WTC11 (cell line): ENCODE results near the gene ZC3HAV1L. TPM values are rescaled to one million over a fixed set of nuclear protein-coding genes. Genes with fewer than 3 reads are reported as not detected.

Source experiments
- ATAC-seq: fragments of 200-7000 bp; cut with Tn5 transposase; 2 replicates; pipeline ENCODE4 v1.10.0; 2021; ENCODE audit warnings: mild to moderate bottlenecking, moderate library complexity
- CTCF ChIA-PET: fragments of 300-600 bp; sonication (Branson Sonifier 250); formaldehyde crosslinking; loops from one replicate; lab custom pipeline; 2021; ENCODE audit warnings: antibody characterized with exemption; lab: Charles Lee
- POLR2A ChIA-PET: fragments of 350-600 bp; sonication (Branson Sonifier 250); formaldehyde crosslinking; loops from one replicate; lab custom pipeline; 2021; ENCODE audit warnings: antibody characterized with exemption; lab: Charles Lee
- DNase-seq: peaks from one replicate; pipeline ENCODE4 v3.0.0; 2021; ENCODE audit warnings: low spot score
- H3K27ac Mint-ChIP-seq: 2 replicates; pipeline ENCODE4 v1.8.0; 2021; ENCODE audit warnings: mixed read lengths
- H3K27me3 Mint-ChIP-seq: 2 replicates; pipeline ENCODE4 v1.8.0; 2021; ENCODE audit warnings: low read depth, mild to moderate bottlenecking, moderate library complexity, mixed read lengths
- H3K36me3 Mint-ChIP-seq: 2 replicates; pipeline ENCODE4 v1.8.0; 2021; ENCODE audit warnings: mixed read lengths
- H3K4me1 Mint-ChIP-seq: 2 replicates; pipeline ENCODE4 v1.8.0; 2022; ENCODE audit warnings: mixed read lengths
- H3K4me3 Mint-ChIP-seq: 2 replicates; pipeline ENCODE4 v1.8.0; 2021; ENCODE audit warnings: mild to moderate bottlenecking, moderate library complexity, mixed read lengths
- H3K9me3 Mint-ChIP-seq: 2 replicates; pipeline ENCODE4 v1.8.0; 2021; ENCODE audit warnings: mixed read lengths
- CBFB ChIP-seq: sonication (generic); formaldehyde crosslinking; IDR thresholded peaks from 2 replicates; pipeline ENCODE4 v1.8.1; 2022; ENCODE audit warnings: mild to moderate bottlenecking, low read depth, missing genetic modification reagents
- ELF4 ChIP-seq: sonication (generic); formaldehyde crosslinking; IDR thresholded peaks from 2 replicates; pipeline ENCODE4 v1.8.1; 2022; ENCODE audit warnings: low read depth, mild to moderate bottlenecking, moderate library complexity, missing genetic modification reagents
- ETV6 ChIP-seq: sonication (generic); formaldehyde crosslinking; IDR thresholded peaks from 2 replicates; pipeline ENCODE4 v1.8.1; 2022; ENCODE audit warnings: mild to moderate bottlenecking, missing genetic modification reagents
- FOXP1 ChIP-seq: sonication (generic); formaldehyde crosslinking; IDR thresholded peaks from 2 replicates; pipeline ENCODE4 v1.8.0; 2022; ENCODE audit warnings: missing genetic modification reagents, mild to moderate bottlenecking, moderate library complexity, borderline replicate concordance
- JAZF1 ChIP-seq: fragments of 250-450 bp; sonication (Bioruptor Pico); IDR thresholded peaks from 2 replicates; pipeline ENCODE4 v1.9.0; 2021; ENCODE audit warnings: moderate library complexity, mild to moderate bottlenecking, inconsistent platforms
- NR1H2 ChIP-seq: sonication (generic); formaldehyde crosslinking; IDR thresholded peaks from 2 replicates; pipeline ENCODE4 v1.9.0; 2021; ENCODE audit warnings: mild to moderate bottlenecking, moderate library complexity, missing genetic modification reagents
- RELA ChIP-seq: sonication (generic); formaldehyde crosslinking; IDR thresholded peaks from 2 replicates; pipeline ENCODE4 v1.8.1; 2022; ENCODE audit warnings: missing genetic modification reagents, mild to moderate bottlenecking, borderline replicate concordance
- SOX15 ChIP-seq: fragments of 250-450 bp; sonication (Bioruptor Pico); IDR thresholded peaks from 2 replicates; pipeline ENCODE4 v1.9.0; 2021; ENCODE audit warnings: mild to moderate bottlenecking
- TP53 ChIP-seq: sonication (generic); formaldehyde crosslinking; IDR thresholded peaks from 2 replicates; pipeline ENCODE4 v1.8.1; 2023; ENCODE audit warnings: mild to moderate bottlenecking, missing genetic modification reagents
- ZNF138 ChIP-seq: sonication (generic); formaldehyde crosslinking; conservative IDR thresholded peaks from 2 replicates; pipeline ENCODE4 v1.8.1; 2022; ENCODE audit warnings: mild to moderate bottlenecking, moderate library complexity, missing genetic modification reagents
- ZNF219 ChIP-seq: sonication (generic); formaldehyde crosslinking; IDR thresholded peaks from 2 replicates; pipeline ENCODE4 v1.8.0; 2023; ENCODE audit warnings: missing genetic modification reagents, mild to moderate bottlenecking, borderline replicate concordance
- ZNF671 ChIP-seq: fragments of 250-450 bp; sonication (Bioruptor Pico); IDR thresholded peaks from 2 replicates; pipeline ENCODE4 v1.8.0; 2021; ENCODE audit warnings: mild to moderate bottlenecking
- total RNA-seq: library from RNA; stranded (reverse); gene quantifications from 3 replicates; pipeline ENCODE4 v1.2.3, GENCODE V29; 2021
- TF ChIP-seq, protein P1 (sequence below): sonication (generic); formaldehyde crosslinking; conservative IDR thresholded peaks from 2 replicates; pipeline ENCODE4 v1.8.1; 2022; ENCODE audit warnings: mild to moderate bottlenecking, missing genetic modification reagents
- TF ChIP-seq, protein P2 (sequence below): fragments of 250-450 bp; sonication (Bioruptor Pico); IDR thresholded peaks from 2 replicates; pipeline ENCODE4 v2.1.2; 2022; ENCODE audit warnings: mild to moderate bottlenecking, moderate library complexity
- TF ChIP-seq, protein P3 (sequence below): sonication (generic); formaldehyde crosslinking; IDR thresholded peaks from 2 replicates; pipeline ENCODE4 v1.8.0; 2022; ENCODE audit warnings: missing genetic modification reagents
- TF ChIP-seq, protein P4 (sequence below): sonication (generic); formaldehyde crosslinking; IDR thresholded peaks from 2 replicates; pipeline ENCODE4 v1.8.1; 2022; ENCODE audit warnings: missing genetic modification reagents, borderline replicate concordance
- TF ChIP-seq, protein P5 (sequence below): sonication (generic); formaldehyde crosslinking; IDR thresholded peaks from 2 replicates; pipeline ENCODE4 v1.8.1; 2023; ENCODE audit warnings: mild to moderate bottlenecking, missing genetic modification reagents
- TF ChIP-seq, protein P6 (sequence below): sonication (generic); formaldehyde crosslinking; IDR thresholded peaks from 2 replicates; pipeline ENCODE4 v1.8.1; 2023; ENCODE audit warnings: mild to moderate bottlenecking, missing genetic modification reagents, moderate library complexity
- TF ChIP-seq, protein P7 (sequence below): sonication (generic); formaldehyde crosslinking; IDR thresholded peaks from 2 replicates; pipeline ENCODE4 v1.8.1; 2022; ENCODE audit warnings: low read depth, mild to moderate bottlenecking, moderate library complexity, missing genetic modification reagents, borderline replicate concordance
- TF ChIP-seq, protein P8 (sequence below): fragments of 200-600 bp; IDR thresholded peaks from 2 replicates; pipeline ENCODE4 v1.8.0; 2022; ENCODE audit warnings: antibody characterized with exemption

The ZC3HAV1L gene
- total RNA-seq, 1 experiment from 2014 or later, result 5.8 TPM

DNA sequence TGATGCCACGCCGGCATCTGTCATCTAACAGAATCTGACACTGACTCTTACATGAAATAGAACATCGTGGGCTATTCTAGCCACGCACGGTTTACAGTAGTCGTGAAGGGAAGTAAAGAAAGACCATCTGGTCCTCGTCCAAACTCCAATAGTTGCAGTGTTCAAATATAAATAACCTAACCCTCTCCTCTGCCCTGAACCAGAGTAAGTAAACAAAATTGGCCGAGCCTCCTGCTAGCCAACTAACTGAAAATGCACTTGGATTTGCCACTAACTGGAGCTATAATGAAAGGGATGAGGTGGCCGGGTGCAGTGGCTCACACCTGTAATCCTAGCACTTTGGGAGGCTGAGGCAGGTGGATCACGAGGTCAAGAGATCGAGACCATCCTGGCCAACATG lies 29.5 kb upstream of the ZC3HAV1L start:
- Mint-ChIP-seq H3K27me3 (no peaks in the 10 kb centered on the region), H3K4me1 (no peaks in the 10 kb centered on the region), H3K9me3 (peaks cover 10% of the 10 kb centered on the region), H3K36me3 (peaks cover 75% of the 10 kb centered on the region), H3K27ac (no peak overlapping the region), H3K4me3 (no peak overlapping the region)
- POLR2A ChIA-PET, result no interaction called here
- DNase-seq (no peak), ATAC-seq (no peak)
- CTCF ChIA-PET, result interaction anchor here (3.3 kb wide), 1 partner anchor 10 kb away, joined by 13 read pairs; no protein-coding TSS in a partner anchor
- TF ChIP-seq ETV6 (CRISPR knock-in tag) (no peak), ZNF219 (CRISPR knock-in tag) (no peak), ZNF138 (CRISPR knock-in tag) (no peak), ZNF671 (CRISPR knock-in tag) (no peak), FOXP1 (CRISPR knock-in tag) (no peak), JAZF1 (CRISPR knock-in tag) (no peak)
- TF ChIP-seq, protein P1, sequence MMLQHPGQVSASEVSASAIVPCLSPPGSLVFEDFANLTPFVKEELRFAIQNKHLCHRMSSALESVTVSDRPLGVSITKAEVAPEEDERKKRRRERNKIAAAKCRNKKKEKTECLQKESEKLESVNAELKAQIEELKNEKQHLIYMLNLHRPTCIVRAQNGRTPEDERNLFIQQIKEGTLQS, result no peak
- TF ChIP-seq, protein P2, sequence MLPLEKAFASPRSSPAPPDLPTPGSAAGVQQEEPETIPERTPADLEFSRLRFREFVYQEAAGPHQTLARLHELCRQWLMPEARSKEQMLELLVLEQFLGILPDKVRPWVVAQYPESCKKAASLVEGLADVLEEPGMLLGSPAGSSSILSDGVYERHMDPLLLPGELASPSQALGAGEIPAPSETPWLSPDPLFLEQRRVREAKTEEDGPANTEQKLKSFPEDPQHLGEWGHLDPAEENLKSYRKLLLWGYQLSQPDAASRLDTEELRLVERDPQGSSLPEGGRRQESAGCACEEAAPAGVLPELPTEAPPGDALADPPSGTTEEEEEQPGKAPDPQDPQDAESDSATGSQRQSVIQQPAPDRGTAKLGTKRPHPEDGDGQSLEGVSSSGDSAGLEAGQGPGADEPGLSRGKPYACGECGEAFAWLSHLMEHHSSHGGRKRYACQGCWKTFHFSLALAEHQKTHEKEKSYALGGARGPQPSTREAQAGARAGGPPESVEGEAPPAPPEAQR (CRISPR knock-in tag), result no peak
- TF ChIP-seq, protein P3, sequence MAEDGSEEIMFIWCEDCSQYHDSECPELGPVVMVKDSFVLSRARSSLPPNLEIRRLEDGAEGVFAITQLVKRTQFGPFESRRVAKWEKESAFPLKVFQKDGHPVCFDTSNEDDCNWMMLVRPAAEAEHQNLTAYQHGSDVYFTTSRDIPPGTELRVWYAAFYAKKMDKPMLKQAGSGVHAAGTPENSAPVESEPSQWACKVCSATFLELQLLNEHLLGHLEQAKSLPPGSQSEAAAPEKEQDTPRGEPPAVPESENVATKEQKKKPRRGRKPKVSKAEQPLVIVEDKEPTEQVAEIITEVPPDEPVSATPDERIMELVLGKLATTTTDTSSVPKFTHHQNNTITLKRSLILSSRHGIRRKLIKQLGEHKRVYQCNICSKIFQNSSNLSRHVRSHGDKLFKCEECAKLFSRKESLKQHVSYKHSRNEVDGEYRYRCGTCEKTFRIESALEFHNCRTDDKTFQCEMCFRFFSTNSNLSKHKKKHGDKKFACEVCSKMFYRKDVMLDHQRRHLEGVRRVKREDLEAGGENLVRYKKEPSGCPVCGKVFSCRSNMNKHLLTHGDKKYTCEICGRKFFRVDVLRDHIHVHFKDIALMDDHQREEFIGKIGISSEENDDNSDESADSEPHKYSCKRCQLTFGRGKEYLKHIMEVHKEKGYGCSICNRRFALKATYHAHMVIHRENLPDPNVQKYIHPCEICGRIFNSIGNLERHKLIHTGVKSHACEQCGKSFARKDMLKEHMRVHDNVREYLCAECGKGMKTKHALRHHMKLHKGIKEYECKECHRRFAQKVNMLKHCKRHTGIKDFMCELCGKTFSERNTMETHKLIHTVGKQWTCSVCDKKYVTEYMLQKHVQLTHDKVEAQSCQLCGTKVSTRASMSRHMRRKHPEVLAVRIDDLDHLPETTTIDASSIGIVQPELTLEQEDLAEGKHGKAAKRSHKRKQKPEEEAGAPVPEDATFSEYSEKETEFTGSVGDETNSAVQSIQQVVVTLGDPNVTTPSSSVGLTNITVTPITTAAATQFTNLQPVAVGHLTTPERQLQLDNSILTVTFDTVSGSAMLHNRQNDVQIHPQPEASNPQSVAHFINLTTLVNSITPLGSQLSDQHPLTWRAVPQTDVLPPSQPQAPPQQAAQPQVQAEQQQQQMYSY (CRISPR knock-in tag), result no peak
- TF ChIP-seq, all 79 proteins: peak for 0

DNA sequence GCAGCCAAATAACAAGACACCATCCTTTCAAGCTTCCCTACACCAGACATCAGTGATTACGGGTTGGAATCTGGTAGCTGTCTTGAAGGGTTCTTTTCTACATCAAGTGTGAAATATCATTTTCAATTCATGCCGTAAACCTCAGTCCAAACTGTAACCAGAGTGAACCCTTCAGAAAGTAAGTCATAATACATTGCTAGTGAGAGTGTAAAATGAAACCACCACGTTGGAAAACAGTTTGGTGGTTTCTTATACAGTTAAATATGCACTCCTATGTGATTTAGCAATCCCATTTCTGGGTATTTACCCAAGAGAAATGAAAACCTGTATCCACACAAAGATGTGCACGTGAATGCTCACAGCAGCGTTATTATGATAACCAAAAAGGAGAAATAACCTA lies 25.6 kb upstream of the ZC3HAV1L start:
- no peaks in the 10 kb centered on the region for H3K27me3 Mint-ChIP-seq
- peaks cover 53% of the 10 kb centered on the region for H3K36me3 Mint-ChIP-seq
- ATAC-seq, result no peak
- DNase-seq, result no peak
- no peak overlapping the region for H3K27ac Mint-ChIP-seq
- no peak overlapping the region for H3K4me3 Mint-ChIP-seq
- CTCF ChIA-PET, result interaction anchor here (3.5 kb wide), 1 partner anchor 14 kb away, joined by 15 read pairs; no protein-coding TSS in a partner anchor
- TF ChIP-seq SOX15 (CRISPR knock-in tag) (no peak), TP53 (no peak), ZNF219 (CRISPR knock-in tag) (no peak), NR1H2 (no peak), ELF4 (CRISPR knock-in tag) (no peak), CBFB (CRISPR knock-in tag) (no peak), RELA (no peak)
- TF ChIP-seq, protein P4, sequence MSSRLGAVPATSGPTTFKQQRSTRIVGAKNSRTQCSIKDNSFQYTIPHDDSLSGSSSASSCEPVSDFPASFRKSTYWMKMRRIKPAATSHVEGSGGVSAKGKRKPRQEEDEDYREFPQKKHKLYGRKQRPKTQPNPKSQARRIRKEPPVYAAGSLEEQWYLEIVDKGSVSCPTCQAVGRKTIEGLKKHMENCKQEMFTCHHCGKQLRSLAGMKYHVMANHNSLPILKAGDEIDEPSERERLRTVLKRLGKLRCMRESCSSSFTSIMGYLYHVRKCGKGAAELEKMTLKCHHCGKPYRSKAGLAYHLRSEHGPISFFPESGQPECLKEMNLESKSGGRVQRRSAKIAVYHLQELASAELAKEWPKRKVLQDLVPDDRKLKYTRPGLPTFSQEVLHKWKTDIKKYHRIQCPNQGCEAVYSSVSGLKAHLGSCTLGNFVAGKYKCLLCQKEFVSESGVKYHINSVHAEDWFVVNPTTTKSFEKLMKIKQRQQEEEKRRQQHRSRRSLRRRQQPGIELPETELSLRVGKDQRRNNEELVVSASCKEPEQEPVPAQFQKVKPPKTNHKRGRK (CRISPR knock-in tag), result no peak
- TF ChIP-seq, protein P5, sequence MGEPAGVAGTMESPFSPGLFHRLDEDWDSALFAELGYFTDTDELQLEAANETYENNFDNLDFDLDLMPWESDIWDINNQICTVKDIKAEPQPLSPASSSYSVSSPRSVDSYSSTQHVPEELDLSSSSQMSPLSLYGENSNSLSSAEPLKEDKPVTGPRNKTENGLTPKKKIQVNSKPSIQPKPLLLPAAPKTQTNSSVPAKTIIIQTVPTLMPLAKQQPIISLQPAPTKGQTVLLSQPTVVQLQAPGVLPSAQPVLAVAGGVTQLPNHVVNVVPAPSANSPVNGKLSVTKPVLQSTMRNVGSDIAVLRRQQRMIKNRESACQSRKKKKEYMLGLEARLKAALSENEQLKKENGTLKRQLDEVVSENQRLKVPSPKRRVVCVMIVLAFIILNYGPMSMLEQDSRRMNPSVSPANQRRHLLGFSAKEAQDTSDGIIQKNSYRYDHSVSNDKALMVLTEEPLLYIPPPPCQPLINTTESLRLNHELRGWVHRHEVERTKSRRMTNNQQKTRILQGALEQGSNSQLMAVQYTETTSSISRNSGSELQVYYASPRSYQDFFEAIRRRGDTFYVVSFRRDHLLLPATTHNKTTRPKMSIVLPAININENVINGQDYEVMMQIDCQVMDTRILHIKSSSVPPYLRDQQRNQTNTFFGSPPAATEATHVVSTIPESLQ, result no peak
- TF ChIP-seq, protein P6, sequence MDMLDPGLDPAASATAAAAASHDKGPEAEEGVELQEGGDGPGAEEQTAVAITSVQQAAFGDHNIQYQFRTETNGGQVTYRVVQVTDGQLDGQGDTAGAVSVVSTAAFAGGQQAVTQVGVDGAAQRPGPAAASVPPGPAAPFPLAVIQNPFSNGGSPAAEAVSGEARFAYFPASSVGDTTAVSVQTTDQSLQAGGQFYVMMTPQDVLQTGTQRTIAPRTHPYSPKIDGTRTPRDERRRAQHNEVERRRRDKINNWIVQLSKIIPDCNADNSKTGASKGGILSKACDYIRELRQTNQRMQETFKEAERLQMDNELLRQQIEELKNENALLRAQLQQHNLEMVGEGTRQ (CRISPR knock-in tag), result no peak
- TF ChIP-seq, protein P7, sequence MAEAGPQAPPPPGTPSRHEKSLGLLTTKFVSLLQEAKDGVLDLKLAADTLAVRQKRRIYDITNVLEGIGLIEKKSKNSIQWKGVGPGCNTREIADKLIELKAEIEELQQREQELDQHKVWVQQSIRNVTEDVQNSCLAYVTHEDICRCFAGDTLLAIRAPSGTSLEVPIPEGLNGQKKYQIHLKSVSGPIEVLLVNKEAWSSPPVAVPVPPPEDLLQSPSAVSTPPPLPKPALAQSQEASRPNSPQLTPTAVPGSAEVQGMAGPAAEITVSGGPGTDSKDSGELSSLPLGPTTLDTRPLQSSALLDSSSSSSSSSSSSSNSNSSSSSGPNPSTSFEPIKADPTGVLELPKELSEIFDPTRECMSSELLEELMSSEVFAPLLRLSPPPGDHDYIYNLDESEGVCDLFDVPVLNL (CRISPR knock-in tag), result no peak
- TF ChIP-seq, protein P8, sequence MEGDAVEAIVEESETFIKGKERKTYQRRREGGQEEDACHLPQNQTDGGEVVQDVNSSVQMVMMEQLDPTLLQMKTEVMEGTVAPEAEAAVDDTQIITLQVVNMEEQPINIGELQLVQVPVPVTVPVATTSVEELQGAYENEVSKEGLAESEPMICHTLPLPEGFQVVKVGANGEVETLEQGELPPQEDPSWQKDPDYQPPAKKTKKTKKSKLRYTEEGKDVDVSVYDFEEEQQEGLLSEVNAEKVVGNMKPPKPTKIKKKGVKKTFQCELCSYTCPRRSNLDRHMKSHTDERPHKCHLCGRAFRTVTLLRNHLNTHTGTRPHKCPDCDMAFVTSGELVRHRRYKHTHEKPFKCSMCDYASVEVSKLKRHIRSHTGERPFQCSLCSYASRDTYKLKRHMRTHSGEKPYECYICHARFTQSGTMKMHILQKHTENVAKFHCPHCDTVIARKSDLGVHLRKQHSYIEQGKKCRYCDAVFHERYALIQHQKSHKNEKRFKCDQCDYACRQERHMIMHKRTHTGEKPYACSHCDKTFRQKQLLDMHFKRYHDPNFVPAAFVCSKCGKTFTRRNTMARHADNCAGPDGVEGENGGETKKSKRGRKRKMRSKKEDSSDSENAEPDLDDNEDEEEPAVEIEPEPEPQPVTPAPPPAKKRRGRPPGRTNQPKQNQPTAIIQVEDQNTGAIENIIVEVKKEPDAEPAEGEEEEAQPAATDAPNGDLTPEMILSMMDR, result no peak
- no peaks in the 10 kb centered on the region for H3K9me3 Mint-ChIP-seq
- POLR2A ChIA-PET, result no interaction called here
- no peaks in the 10 kb centered on the region for H3K4me1 Mint-ChIP-seq
